LNCaP clone FGC (cell line): Measurements from ENCODE around the gene FAM216A.
"Not testable (repeated sequence)": the region's sequence is repeated elsewhere in the genome, so short reads cannot be mapped to it uniquely, and the experiment has no call there.

Source experiments
- DNase-seq: peaks from one replicate; pipeline ENCODE4 v3.0.0-alpha.2; 2011; ENCODE audit warnings: low read depth
- H3K4me3 ChIP-seq: 2 replicates; pipeline ENCODE4 v1.5.1; 2011; ENCODE audit warnings: mild to moderate bottlenecking, low read depth, low read length, control low read depth
- TF ChIP-seq, protein P1 (sequence below): IDR thresholded peaks from 2 replicates; pipeline ENCODE4 v1.5.1; 2012; ENCODE audit warnings: mild to moderate bottlenecking; ENCODE audit not compliant: control insufficient read depth, insufficient read depth; ENCODE audit errors: extremely low read depth

FAM216A gene, protein sequence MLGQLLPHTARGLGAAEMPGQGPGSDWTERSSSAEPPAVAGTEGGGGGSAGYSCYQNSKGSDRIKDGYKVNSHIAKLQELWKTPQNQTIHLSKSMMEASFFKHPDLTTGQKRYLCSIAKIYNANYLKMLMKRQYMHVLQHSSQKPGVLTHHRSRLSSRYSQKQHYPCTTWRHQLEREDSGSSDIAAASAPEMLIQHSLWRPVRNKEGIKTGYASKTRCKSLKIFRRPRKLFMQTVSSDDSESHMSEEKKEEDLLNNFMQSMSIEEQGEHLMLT

DNA sequence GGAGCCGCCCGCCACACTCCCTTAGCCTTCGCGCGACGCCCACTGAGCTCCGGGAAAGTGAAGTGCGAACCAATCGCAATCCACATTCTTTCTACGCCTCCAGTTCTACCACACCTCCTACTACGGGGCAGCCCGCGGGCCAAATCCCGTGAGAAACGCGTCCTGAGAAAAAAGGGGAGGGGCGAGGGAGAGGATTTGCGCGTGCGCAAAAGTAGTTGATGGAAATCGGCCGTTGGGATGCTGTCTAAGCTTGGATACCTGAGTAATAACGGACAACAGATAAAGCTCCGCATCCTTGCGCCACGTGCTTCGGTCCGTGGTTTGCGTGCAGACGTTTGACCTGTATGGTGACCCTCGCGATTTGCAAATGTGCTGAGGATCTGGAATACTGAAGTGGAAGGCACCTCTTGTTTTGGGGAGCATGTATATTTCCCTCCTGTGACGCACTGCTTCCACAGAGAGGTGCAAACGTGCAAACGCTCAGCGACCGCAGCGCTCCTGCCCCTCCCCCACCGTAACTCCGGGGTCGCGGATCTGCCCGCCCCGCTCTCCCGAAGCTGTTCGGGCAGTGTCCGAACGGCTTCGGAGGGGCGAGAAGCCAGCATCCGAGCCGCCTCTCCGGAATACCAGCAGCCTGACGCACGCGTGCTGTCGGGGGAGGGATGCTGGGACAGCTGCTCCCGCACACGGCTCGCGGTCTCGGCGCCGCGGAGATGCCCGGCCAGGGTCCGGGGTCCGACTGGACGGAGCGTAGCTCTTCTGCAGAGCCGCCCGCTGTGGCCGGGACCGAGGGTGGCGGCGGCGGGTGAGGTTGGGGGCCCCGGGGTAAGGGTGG lies at the start of gene FAM216A, which contains the start of gene GPN3:
Gene FAM216A, plus strand, starts transcription at position 632 of the 835 bp plus-strand sequence. Its CDS starts 31 bp downstream, at position 663.
Gene GPN3, minus strand, starts transcription at position 44 of the 835 bp plus-strand sequence. CDS start 54 bp downstream, outside the sequence.
- H3K4me3 ChIP-seq = peak within 1 kb of the TSS; percentile 65
- TF ChIP-seq, protein P1, sequence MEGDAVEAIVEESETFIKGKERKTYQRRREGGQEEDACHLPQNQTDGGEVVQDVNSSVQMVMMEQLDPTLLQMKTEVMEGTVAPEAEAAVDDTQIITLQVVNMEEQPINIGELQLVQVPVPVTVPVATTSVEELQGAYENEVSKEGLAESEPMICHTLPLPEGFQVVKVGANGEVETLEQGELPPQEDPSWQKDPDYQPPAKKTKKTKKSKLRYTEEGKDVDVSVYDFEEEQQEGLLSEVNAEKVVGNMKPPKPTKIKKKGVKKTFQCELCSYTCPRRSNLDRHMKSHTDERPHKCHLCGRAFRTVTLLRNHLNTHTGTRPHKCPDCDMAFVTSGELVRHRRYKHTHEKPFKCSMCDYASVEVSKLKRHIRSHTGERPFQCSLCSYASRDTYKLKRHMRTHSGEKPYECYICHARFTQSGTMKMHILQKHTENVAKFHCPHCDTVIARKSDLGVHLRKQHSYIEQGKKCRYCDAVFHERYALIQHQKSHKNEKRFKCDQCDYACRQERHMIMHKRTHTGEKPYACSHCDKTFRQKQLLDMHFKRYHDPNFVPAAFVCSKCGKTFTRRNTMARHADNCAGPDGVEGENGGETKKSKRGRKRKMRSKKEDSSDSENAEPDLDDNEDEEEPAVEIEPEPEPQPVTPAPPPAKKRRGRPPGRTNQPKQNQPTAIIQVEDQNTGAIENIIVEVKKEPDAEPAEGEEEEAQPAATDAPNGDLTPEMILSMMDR = no peak
- DNase-seq = peak; percentile 97

DNA sequence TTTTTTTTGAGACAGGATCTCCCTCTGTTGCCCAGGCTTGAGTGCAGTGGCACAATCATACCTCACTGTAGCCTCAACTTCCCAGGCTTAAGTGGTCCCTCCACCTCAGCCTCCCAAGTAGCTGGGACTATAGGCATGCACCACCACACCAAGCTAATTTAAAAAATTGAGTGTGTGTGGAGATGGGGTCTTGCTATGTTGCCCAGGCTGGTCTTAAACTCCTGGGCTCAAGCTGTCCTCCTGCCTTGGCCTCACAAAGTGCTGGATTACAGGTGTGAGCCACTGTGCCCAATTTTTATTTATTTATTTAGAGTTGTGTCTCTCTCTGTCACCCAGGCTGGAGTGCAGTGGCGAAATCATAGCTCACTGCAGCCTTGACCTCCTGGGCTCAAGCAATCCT lies 48.0 kb upstream of the FAM216A start:
- not testable (repeated sequence) for H3K4me3 ChIP-seq

DNA sequence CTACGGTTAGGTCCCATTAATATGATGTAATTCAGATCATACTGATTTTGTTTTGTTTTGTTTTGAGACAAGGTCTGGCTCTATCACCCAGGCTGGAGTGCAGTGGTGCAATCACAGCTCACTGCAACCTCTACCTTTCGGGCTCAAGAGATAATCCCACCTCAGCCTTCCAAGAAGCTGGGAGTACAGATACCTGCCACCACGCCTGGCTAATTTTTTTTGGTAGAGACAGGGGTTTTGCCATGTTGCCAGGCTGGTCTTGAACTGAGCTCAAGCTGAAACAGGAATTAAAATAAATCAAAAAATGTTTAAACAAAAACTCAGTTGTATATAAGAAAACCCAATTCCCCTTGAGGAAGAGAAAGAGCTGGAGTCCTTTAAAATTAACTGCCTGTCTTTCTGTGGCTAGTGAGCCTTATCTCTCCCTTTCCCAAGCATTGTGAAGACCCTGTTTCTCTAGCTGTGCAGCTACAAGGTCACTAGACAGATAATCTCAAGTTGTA lies 47.4 kb upstream of the FAM216A start:
- no peak overlapping the region for H3K4me3 ChIP-seq
- no peak for DNase-seq
- TF ChIP-seq, protein P1 = no peak

More for the DNA sequence above, 48.0 kb upstream of the FAM216A start:
- DNase-seq = not testable (repeated sequence)

DNA sequence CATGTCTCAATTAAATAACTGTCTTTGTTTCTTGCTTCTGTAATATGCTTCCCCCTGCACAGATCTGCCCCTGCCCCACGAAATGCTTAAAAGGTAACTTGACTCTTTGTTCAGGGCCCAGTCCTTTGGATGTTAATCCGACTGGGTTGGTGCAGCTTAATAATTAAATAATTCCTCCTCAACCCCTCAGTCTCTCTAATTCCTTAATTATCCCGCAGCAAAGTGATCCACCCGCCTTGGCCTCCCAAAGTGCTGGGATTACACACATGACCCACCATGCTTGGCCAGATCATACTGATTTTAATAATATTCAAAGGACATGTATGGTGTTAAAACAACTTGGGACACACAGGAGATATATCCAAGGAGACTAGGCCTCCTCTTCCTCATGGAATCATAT lies 46.9 kb upstream of the FAM216A start:
- TF ChIP-seq, protein P1 = no peak
- no peak for DNase-seq
- no peak overlapping the region for H3K4me3 ChIP-seq

DNA sequence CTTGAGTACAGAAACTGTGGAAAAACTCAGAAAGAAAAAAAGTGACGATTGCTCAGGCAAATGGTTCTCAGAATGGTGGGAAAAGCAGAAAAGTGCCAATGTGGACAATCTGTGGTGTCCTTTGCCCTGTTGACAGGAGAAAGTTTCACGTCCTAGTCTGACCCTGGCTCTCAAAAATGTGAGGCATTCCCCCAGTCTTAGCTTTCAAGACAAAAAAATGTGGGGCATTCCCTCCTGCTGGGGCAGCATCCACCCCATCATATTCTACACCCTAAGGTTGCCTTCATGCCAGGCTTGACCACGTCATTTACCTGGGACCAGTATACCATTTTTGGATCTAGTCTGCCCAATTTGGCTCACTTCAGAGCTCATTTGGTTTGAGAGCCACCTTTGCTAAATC lies 44.4 kb upstream of the FAM216A start:
- TF ChIP-seq, protein P1 = no peak
- H3K4me3 ChIP-seq = no peak overlapping the region
- DNase-seq = no peak

DNA sequence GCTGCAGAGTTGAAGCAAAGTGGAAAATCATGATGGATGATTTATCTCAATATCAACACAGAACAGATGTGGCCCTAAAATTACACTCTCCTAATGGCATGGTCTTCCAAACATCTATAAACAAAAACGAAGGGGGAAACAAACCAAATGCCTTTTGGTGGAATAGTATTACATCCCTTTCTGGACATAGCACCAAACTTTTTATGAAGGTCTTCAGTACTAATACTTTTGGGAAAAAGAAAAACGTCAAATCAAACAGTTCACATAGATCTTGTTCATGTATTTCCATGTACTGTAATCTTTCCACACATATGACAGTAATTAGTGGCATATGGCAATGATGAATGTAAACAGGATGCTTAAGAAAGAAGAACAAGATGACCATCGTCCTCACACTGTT lies 42.2 kb upstream of the FAM216A start:
- TF ChIP-seq, protein P1 = no peak
- H3K4me3 ChIP-seq = no peak overlapping the region
- no peak for DNase-seq

DNA sequence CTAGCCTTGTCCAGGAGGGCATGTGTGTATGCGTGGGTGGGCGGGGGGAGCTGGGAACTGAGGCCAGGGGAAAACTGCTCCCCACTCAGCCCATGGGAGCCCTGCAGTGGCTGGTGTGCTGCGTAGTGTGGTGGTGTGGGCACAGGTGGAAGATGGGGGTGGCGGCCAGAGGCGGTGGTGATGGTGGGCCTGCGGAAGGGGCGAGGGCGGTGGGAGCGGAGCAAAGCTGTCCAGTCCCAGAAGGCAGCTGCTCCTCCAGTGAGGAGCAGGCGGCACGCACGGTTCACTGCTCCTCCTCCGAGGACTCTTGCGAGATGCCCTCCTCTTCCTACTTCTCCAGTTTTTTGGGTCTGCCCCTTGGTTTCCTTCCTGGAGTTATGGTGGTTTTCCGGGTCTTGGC lies 39.0 kb upstream of the FAM216A start:
- DNase-seq, H3K4me3 ChIP-seq: not testable (repeated sequence)
